ENCODE results near the gene KCTD2.
"Not testable (repeated sequence)": the region's sequence is repeated elsewhere in the genome, so short reads cannot be mapped to it uniquely, and the experiment has no call there.

KCTD2 gene

GRCh38 chr17:75072909-75073308, 25.9 kb downstream of the KCTD2 start:
- not testable (repeated sequence) for H3K4me3 Mint-ChIP-seq, ATAC-seq, H3K36me3 Mint-ChIP-seq, H3K27me3 Mint-ChIP-seq, H3K9me3 Mint-ChIP-seq, H3K4me1 Mint-ChIP-seq, H3K27ac Mint-ChIP-seq

GRCh38 chr17:75073618-75074047, 26.6 kb downstream of the KCTD2 start:
- ATAC-seq: no peak
- Mint-ChIP-seq H3K27me3 (no peaks in the 10 kb centered on the region), H3K27ac (no peak overlapping the region), H3K9me3 (no peaks in the 10 kb centered on the region), H3K4me3 (no peak overlapping the region), H3K4me1 (peaks cover 14% of the 10 kb centered on the region), H3K36me3 (no peaks in the 10 kb centered on the region)

GRCh38 chr17:75074532-75074931, 27.5 kb downstream of the KCTD2 start:
- no peak overlapping the region for H3K4me3 Mint-ChIP-seq
- no peak overlapping the region for H3K27ac Mint-ChIP-seq
- no peak for ATAC-seq
- H3K27me3 Mint-ChIP-seq: no peaks in the 10 kb centered on the region
- H3K36me3 Mint-ChIP-seq: no peaks in the 10 kb centered on the region
- no peaks in the 10 kb centered on the region for H3K9me3 Mint-ChIP-seq
- H3K4me1 Mint-ChIP-seq: peaks cover 23% of the 10 kb centered on the region

- Mint-ChIP-seq H3K4me3 (no peak overlapping the region), H3K36me3 (no peaks in the 10 kb centered on the region), H3K27me3 (no peaks in the 10 kb centered on the region), H3K4me1 (peaks cover 28% of the 10 kb centered on the region), H3K9me3 (no peaks in the 10 kb centered on the region), H3K27ac (no peak overlapping the region)
- ATAC-seq: no peak
Observed at GRCh38 chr17:75075597-75076336, 28.7 kb downstream of the KCTD2 start.

- H3K27me3 Mint-ChIP-seq: no peaks in the 10 kb centered on the region
- peaks cover 31% of the 10 kb centered on the region for H3K4me1 Mint-ChIP-seq
- H3K9me3 Mint-ChIP-seq: no peaks in the 10 kb centered on the region
- H3K27ac Mint-ChIP-seq: peak overlapping the region; percentile 81
- H3K4me3 Mint-ChIP-seq: peak overlapping the region; percentile 83
- H3K36me3 Mint-ChIP-seq: no peaks in the 10 kb centered on the region
- no peak for ATAC-seq
Observed at GRCh38 chr17:75077072-75077495, 30.1 kb downstream of the KCTD2 start.

- Mint-ChIP-seq H3K4me3 (peak overlapping the region; percentile 83), H3K36me3 (no peaks in the 10 kb centered on the region), H3K4me1 (peaks cover 33% of the 10 kb centered on the region), H3K9me3 (no peaks in the 10 kb centered on the region), H3K27ac (peak overlapping the region; percentile 81), H3K27me3 (no peaks in the 10 kb centered on the region)
- ATAC-seq: peak; percentile 86
Observed at GRCh38 chr17:75077496-75078283, 30.7 kb downstream of the KCTD2 start.

GRCh38 chr17:75078284-75079022, 31.4 kb downstream of the KCTD2 start:
- Mint-ChIP-seq H3K4me3 (peak overlapping the region; percentile 83), H3K27me3 (no peaks in the 10 kb centered on the region), H3K4me1 (peaks cover 33% of the 10 kb centered on the region), H3K9me3 (no peaks in the 10 kb centered on the region), H3K27ac (peak overlapping the region; percentile 81), H3K36me3 (no peaks in the 10 kb centered on the region)
- ATAC-seq: peak; percentile 68

GRCh38 chr17:75079023-75079373, 32.0 kb downstream of the KCTD2 start:
- Mint-ChIP-seq H3K27me3 (no peaks in the 10 kb centered on the region), H3K4me3 (no peak overlapping the region), H3K27ac (peak overlapping the region; percentile 81), H3K4me1 (peaks cover 33% of the 10 kb centered on the region), H3K9me3 (no peaks in the 10 kb centered on the region), H3K36me3 (no peaks in the 10 kb centered on the region)
- ATAC-seq: no peak

GRCh38 chr17:75081611-75082540, 34.9 kb downstream of the KCTD2 start:
- ATAC-seq: no peak
- Mint-ChIP-seq H3K4me3 (no peak overlapping the region), H3K27ac (no peak overlapping the region), H3K36me3 (no peaks in the 10 kb centered on the region), H3K27me3 (no peaks in the 10 kb centered on the region), H3K9me3 (no peaks in the 10 kb centered on the region), H3K4me1 (peaks cover 40% of the 10 kb centered on the region)

- no peak overlapping the region for H3K27ac Mint-ChIP-seq
- H3K27me3 Mint-ChIP-seq: no peaks in the 10 kb centered on the region
- no peak for ATAC-seq
- H3K36me3 Mint-ChIP-seq: no peaks in the 10 kb centered on the region
- H3K4me3 Mint-ChIP-seq: no peak overlapping the region
- H3K9me3 Mint-ChIP-seq: no peaks in the 10 kb centered on the region
- peaks cover 40% of the 10 kb centered on the region for H3K4me1 Mint-ChIP-seq
Observed at GRCh38 chr17:75082683-75083082, 35.7 kb downstream of the KCTD2 start.

GRCh38 chr17:75084039-75084660, 37.1 kb downstream of the KCTD2 start:
- Mint-ChIP-seq H3K36me3 (no peaks in the 10 kb centered on the region), H3K4me1 (peaks cover 38% of the 10 kb centered on the region), H3K27ac (no peak overlapping the region), H3K27me3 (no peaks in the 10 kb centered on the region), H3K4me3 (no peak overlapping the region), H3K9me3 (no peaks in the 10 kb centered on the region)
- no peak for ATAC-seq

GRCh38 chr17:75086496-75087181, 39.6 kb downstream of the KCTD2 start:
- peak overlapping the region; percentile 73 for H3K27ac Mint-ChIP-seq
- peak overlapping the region; percentile 36 for H3K4me3 Mint-ChIP-seq
- no peak for ATAC-seq
- no peaks in the 10 kb centered on the region for H3K27me3 Mint-ChIP-seq
- no peaks in the 10 kb centered on the region for H3K9me3 Mint-ChIP-seq
- no peaks in the 10 kb centered on the region for H3K36me3 Mint-ChIP-seq
- peaks cover 39% of the 10 kb centered on the region for H3K4me1 Mint-ChIP-seq

- Mint-ChIP-seq H3K9me3 (no peaks in the 10 kb centered on the region), H3K4me1 (peaks cover 40% of the 10 kb centered on the region), H3K27me3 (no peaks in the 10 kb centered on the region), H3K4me3 (peak overlapping the region; percentile 70), H3K36me3 (no peaks in the 10 kb centered on the region), H3K27ac (peak overlapping the region; percentile 73)
- no peak for ATAC-seq
Observed at GRCh38 chr17:75087182-75087557, 40.1 kb downstream of the KCTD2 start.
